GM18909 (cell line): ENCODE data around the gene AQP10.
A peak's percentile ranks its signal among the peaks of the same experiment; 100 is the strongest.
"Not testable (repeated sequence)": the region's sequence is repeated elsewhere in the genome, so short reads cannot be mapped to it uniquely, and the experiment has no call there.

Experiments used
- ATAC-seq: cut with Tn5 transposase; IDR thresholded peaks from one replicate; pipeline ENCODE4 v1.9.1; 2021; ENCODE audit warnings: mild to moderate bottlenecking; ENCODE audit not compliant: unreplicated experiment, poor library complexity

AQP10 gene

GRCh38 chr1:154321609-154321934 lies 679 bp downstream of the AQP10 start:
- not testable (repeated sequence) for ATAC-seq

- ATAC-seq = no peak
Observed at GRCh38 chr1:154323493-154323892, 2.6 kb downstream of the AQP10 start.

- no peak for ATAC-seq
Observed at GRCh38 chr1:154324241-154324640, 3.3 kb downstream of the AQP10 start.

- peak; percentile 49 for ATAC-seq
Observed at GRCh38 chr1:154324669-154325582, 4.0 kb downstream of the AQP10 start, which contains the start of gene ATP8B2. Gene ATP8B2 (plus strand): TSS chr1:154325525. CDS start chr1:154328142, 2,617 bp downstream.

GRCh38 chr1:154325583-154326545 lies 5.0 kb downstream of the AQP10 start:
- no peak for ATAC-seq

GRCh38 chr1:154326546-154327465 lies 5.9 kb downstream of the AQP10 start:
- ATAC-seq = no peak

GRCh38 chr1:154327466-154328317 lies 6.8 kb downstream of the AQP10 start:
- no peak for ATAC-seq

GRCh38 chr1:154328318-154329151 lies 7.6 kb downstream of the AQP10 start:
- peak; percentile 44 for ATAC-seq

GRCh38 chr1:154329152-154329521 lies 8.2 kb downstream of the AQP10 start:
- no peak for ATAC-seq

GRCh38 chr1:154329551-154330131 lies 8.7 kb downstream of the AQP10 start:
- no peak for ATAC-seq

- no peak for ATAC-seq
Observed at GRCh38 chr1:154330669-154331068, 9.8 kb downstream of the AQP10 start.

- ATAC-seq = no peak
Observed at GRCh38 chr1:154334079-154335024, 13.5 kb downstream of the AQP10 start.

- ATAC-seq = peak; percentile 56
Observed at GRCh38 chr1:154335025-154335714, 14.3 kb downstream of the AQP10 start.

GRCh38 chr1:154337253-154337894 lies 16.5 kb downstream of the AQP10 start:
- ATAC-seq = no peak

- no peak for ATAC-seq
Observed at GRCh38 chr1:154338875-154339274, 18.0 kb downstream of the AQP10 start.

GRCh38 chr1:154341366-154341765 lies 20.5 kb downstream of the AQP10 start:
- not testable (repeated sequence) for ATAC-seq
